AG04450 (cell line): ENCODE data around the gene ZNHIT2. TPM values are rescaled to one million over a fixed set of nuclear protein-coding genes. Genes with fewer than 3 reads are reported as not detected.
A peak's percentile ranks its signal among the peaks of the same experiment; 100 is the strongest.

Source experiments
- CTCF ChIA-PET: fragments of 300-600, 350-600 bp; formaldehyde crosslinking; extraction: SDS; loops from one replicate; lab custom pipeline; 2022; ENCODE audit warnings: antibody characterized with exemption, inconsistent platforms; lab: Charles Lee
- POLR2A ChIA-PET: fragments of 350-600 bp; formaldehyde crosslinking; extraction: SDS; loops from one replicate; lab custom pipeline; 2021; ENCODE audit warnings: antibody characterized with exemption, inconsistent platforms; lab: Yijun Ruan, JAX
- DNase-seq: peaks from one replicate; pipeline ENCODE4 v3.0.0-alpha.2; 2011; ENCODE audit warnings: low read depth, low spot score
- H3K27ac ChIP-seq: one replicate; pipeline ENCODE4 v1.5.1; 2012; ENCODE audit warnings: low read depth, low read length, control low read depth
- H3K27me3 ChIP-seq: one replicate; pipeline ENCODE4 v1.6.0; 2012; ENCODE audit warnings: low read length; ENCODE audit not compliant: control insufficient read depth, insufficient read depth
- H3K4me3 ChIP-seq: 2 replicates; pipeline ENCODE4 v1.5.1; 2011; ENCODE audit warnings: mild to moderate bottlenecking, low read depth, low read length, control low read depth
- H3K9me3 ChIP-seq: 2 replicates; pipeline ENCODE4 v1.5.1; 2012; ENCODE audit warnings: low read length; ENCODE audit not compliant: control insufficient read depth, insufficient read depth
- polyA plus RNA-seq: library from polyadenylated mRNA; depleted of rRNA; stranded (reverse); fragments of >200 nt; gene quantifications from 2 replicates; pipeline ENCODE4 v1.2.3, GENCODE V29; 2011
- TF ChIP-seq, protein P1 (sequence below): IDR thresholded peaks from 2 replicates; pipeline ENCODE4 v1.5.1; 2011; ENCODE audit warnings: low read depth, low read length, control low read depth, inconsistent platforms

The ZNHIT2 gene
- polyA plus RNA-seq, 1 experiment = 3.1 TPM

DNA sequence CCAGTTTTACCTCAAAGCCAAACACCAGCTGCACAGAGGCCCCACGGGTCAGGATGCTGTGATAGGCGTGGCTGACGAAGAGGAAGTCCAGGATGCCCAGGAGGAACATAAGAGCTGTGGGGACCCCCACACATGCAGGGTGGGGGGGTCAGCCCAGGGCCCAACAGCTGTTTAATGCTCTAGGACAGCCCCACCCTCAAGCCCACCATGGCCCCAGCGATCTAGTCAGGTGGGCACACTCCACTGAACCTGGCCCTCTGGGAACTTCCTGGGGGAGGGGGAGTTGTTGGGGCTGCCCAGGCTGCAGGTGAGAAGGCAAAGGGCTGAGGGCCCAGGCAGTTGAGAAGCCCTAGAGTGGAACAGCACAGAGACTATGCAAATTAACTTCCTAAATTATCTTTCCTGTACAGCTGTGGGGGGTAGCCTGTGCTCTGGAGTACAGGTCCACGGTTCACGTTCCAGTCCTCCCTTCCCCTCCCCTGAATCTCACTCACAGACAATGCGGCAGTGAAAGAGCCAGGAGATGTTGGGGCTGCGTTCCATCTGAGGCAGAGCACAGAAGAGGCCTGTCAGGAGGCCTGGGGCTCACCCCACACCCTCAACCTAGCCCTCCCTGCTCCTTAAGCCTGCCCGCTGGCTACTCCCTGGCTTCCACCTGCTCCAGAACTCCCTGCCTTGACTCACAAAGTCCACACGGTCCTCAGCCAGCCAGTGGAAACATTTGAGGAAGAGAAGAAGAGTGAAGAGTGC lies 14.9 kb upstream of the ZNHIT2 start:
- Histone ChIP-seq H3K27ac (no peak overlapping the region), H3K9me3 (no peaks in the 10 kb centered on the region; the same call in 1 of the 2 replicates), H3K4me3 (peak overlapping the region; percentile 95), H3K27me3 (no peaks in the 10 kb centered on the region)
- TF ChIP-seq, protein P1, sequence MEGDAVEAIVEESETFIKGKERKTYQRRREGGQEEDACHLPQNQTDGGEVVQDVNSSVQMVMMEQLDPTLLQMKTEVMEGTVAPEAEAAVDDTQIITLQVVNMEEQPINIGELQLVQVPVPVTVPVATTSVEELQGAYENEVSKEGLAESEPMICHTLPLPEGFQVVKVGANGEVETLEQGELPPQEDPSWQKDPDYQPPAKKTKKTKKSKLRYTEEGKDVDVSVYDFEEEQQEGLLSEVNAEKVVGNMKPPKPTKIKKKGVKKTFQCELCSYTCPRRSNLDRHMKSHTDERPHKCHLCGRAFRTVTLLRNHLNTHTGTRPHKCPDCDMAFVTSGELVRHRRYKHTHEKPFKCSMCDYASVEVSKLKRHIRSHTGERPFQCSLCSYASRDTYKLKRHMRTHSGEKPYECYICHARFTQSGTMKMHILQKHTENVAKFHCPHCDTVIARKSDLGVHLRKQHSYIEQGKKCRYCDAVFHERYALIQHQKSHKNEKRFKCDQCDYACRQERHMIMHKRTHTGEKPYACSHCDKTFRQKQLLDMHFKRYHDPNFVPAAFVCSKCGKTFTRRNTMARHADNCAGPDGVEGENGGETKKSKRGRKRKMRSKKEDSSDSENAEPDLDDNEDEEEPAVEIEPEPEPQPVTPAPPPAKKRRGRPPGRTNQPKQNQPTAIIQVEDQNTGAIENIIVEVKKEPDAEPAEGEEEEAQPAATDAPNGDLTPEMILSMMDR = no peak
- ChIA-PET POLR2A (no interaction called here), CTCF (interaction anchor here (1.4 kb wide), 1 partner anchor 22 kb away, joined by 3 read pairs; no protein-coding TSS in a partner anchor)
- no peak for DNase-seq

DNA sequence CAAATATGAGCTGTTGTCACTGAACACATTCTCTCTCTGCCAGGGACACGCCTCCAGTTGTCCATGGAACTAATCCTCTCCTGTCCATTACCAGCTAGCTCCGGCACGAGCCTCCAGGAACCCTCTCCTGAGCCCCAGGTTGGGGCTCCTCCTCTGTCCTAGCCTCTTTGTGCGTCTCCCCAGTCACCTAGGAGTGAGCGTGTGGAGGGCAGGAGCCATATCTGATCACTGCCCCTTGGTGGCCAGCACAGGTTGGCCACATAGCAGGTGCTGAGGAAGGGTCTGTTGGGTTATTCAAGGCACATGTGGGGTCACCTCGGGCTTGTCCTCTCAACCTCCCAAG lies 14.4 kb upstream of the ZNHIT2 start:
- TF ChIP-seq, protein P1 = no peak
- ChIA-PET POLR2A (no interaction called here), CTCF (interaction anchor here (1.4 kb wide), 1 partner anchor 21 kb away, joined by 3 read pairs; no protein-coding TSS in a partner anchor)
- Histone ChIP-seq H3K9me3 (no peaks in the 10 kb centered on the region; the same call in 1 of the 2 replicates), H3K4me3 (no peak overlapping the region), H3K27me3 (no peaks in the 10 kb centered on the region), H3K27ac (no peak overlapping the region)
- no peak for DNase-seq

DNA sequence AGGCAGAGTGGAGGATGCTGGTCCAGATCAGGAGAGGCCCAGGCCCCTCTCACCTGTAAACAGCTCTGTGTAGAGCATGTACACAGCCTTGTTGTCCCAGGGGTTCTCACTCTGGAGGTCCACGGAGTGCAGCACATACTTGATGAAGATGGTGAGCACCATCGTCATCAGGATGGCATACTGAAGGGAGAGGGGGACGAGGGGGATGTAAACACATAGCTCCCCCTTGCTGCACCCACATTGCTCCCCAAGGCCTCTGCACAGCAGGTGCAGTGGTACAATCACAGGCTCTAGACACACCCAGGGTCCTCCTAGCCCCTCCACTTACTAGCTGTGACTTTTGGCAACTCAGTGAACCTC lies 13.9 kb upstream of the ZNHIT2 start:
- POLR2A ChIA-PET = interaction anchor here (1.4 kb wide), 1 partner anchor 9 kb away, joined by 4 read pairs; the partner anchor contains the start of genes FAU and MRPL49
- CTCF ChIA-PET = interaction anchor here (1.4 to 2.1 kb wide), 2 partner anchors 14 to 21 kb away, joined by 3 to 5 read pairs; partner anchors contain the start of gene ZNHIT2
- no peaks in the 10 kb centered on the region for H3K27me3 ChIP-seq
- TF ChIP-seq, protein P1 = no peak
- no peak for DNase-seq
- H3K27ac ChIP-seq = no peak overlapping the region
- no peaks in the 10 kb centered on the region; the same call in 1 of the 2 replicates for H3K9me3 ChIP-seq
- no peak overlapping the region for H3K4me3 ChIP-seq

DNA sequence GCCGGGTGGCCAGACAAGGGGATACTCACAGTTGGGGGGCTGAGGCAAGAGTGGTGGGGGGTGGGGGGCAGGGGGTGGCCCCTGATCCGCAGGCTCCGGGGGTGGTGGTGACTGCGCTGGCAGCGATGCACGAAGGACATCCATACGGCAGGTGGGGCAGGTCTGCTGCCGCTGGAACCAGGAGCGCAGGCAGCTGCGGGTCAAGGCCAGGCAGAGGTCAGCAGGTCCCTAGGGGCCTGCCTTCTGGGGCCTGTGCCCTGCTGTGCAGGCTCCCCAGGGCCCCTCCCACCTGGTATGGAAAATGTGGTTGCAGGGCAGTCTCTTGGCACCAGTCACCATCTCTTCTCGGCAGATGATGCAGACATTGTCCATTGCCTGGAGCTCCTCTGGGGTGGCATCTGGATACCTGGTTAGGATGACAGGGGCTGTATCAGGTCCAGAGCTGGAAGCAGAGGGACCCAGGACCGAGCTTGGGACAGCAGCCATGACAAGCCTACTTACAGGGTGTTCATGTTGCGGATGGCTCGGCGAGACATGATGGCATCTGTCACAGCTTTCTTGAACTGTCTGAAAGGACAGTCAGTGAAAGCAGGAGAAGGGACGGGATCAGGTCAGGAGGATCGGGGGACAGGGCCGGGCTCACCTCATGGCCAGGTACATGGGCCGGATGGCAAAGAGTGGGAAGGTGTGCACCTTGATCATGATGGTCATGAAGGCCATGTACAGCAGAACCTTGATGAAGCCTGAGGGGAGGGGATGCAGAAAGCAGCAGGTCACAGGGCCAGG lies 13.3 kb upstream of the ZNHIT2 start:
- Histone ChIP-seq H3K4me3 (no peak overlapping the region), H3K27me3 (no peaks in the 10 kb centered on the region), H3K27ac (no peak overlapping the region), H3K9me3 (no peaks in the 10 kb centered on the region; the same call in 1 of the 2 replicates)
- POLR2A ChIA-PET = interaction anchor here (1.4 kb wide), 1 partner anchor 9 kb away, joined by 4 read pairs; the partner anchor contains the start of genes FAU and MRPL49
- no peak for DNase-seq
- CTCF ChIA-PET = interaction anchor here (1.4 to 2.1 kb wide), 2 partner anchors 14 to 20 kb away, joined by 3 to 5 read pairs; partner anchors contain the start of gene ZNHIT2
- TF ChIP-seq, protein P1 = no peak
